Lower leg skin (tissue), 4 donors: ENCODE measurements around the gene SMPX. TPM values are rescaled to one million over a fixed set of nuclear protein-coding genes. Genes with fewer than 3 reads are reported as not detected.

Source experiments
- DNase-seq, 2 donors: peaks; one replicate each; pipeline ENCODE4 v3.0.0-alpha.2; 2019; ENCODE audit warnings: low spot score in 2 of 2
- H3K4me3 ChIP-seq: fragments of 200-600 bp; sonication (generic); 2 replicates; pipeline ENCODE4 v1.5.1; 2017; ENCODE audit warnings: mild to moderate bottlenecking, low read depth; ENCODE audit not compliant: poor library complexity, severe bottlenecking
- POLR2A ChIP-seq, 2 donors: fragments of 450-650 bp; IDR thresholded peaks; one replicate each; pipeline ENCODE4 v1.6.1; 2016 to 2017; ENCODE audit warnings: antibody characterized with exemption in 2 of 2, mild to moderate bottlenecking in 1 of 2, moderate library complexity in 1 of 2
- WGBS, 2 donors: methylation state at CpG; one replicate each; pipeline ENCODE4 v1.1.5; 2018; 5-methylcytosine and 5-hydroxymethylcytosine counted together
- intact Hi-C: fragments of 100-400 bp; cut with DNase I; formaldehyde crosslinking; loops from one replicate; pipeline ENCODE4 v1.15.0; 2023; ENCODE audit warnings: low total_unique reads
- total RNA-seq, 4 donors: library from RNA; depleted of rRNA; stranded (reverse); fragments of >200 nt; gene quantifications; one replicate each; pipeline ENCODE4 v1.1.0, GENCODE V29; 2016
- TF ChIP-seq, protein P1 (sequence below), 3 donors: fragments of 450-650 bp; IDR thresholded peaks; one replicate each; pipeline ENCODE4 v1.5.1; 2016; ENCODE audit warnings: antibody characterized with exemption in 3 of 3, mild to moderate bottlenecking in 3 of 3, moderate library complexity in 2 of 3

SMPX gene
- total RNA-seq, 4 donors from 2014 or later = not detected

DNA sequence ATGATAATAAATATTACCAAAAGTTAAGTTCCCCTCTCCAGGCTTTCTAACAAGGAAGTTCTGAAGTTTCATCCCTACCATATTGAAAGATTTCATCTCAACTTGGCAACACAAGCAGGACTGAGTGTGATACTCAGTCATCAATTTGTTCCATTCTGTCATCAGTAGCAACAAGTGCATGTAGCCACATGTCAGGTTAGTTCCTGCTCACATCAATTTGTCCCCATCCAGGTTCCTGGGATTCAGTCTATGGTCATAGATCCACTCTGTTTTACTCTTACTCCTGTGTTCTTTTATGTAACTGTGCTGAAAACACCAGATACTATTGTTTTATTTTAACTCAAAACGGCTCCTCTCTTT is 22.2 kb downstream of the SMPX start:
- TF ChIP-seq, protein P1, sequence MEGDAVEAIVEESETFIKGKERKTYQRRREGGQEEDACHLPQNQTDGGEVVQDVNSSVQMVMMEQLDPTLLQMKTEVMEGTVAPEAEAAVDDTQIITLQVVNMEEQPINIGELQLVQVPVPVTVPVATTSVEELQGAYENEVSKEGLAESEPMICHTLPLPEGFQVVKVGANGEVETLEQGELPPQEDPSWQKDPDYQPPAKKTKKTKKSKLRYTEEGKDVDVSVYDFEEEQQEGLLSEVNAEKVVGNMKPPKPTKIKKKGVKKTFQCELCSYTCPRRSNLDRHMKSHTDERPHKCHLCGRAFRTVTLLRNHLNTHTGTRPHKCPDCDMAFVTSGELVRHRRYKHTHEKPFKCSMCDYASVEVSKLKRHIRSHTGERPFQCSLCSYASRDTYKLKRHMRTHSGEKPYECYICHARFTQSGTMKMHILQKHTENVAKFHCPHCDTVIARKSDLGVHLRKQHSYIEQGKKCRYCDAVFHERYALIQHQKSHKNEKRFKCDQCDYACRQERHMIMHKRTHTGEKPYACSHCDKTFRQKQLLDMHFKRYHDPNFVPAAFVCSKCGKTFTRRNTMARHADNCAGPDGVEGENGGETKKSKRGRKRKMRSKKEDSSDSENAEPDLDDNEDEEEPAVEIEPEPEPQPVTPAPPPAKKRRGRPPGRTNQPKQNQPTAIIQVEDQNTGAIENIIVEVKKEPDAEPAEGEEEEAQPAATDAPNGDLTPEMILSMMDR (IDR thresholded peaks at IDR 0.05) = no peak
- no peak for TF ChIP-seq POLR2A (IDR thresholded peaks at IDR 0.05)
- no peak overlapping the region for H3K4me3 ChIP-seq
- intact Hi-C loops = no loop called here
- no peak for DNase-seq
- WGBS, 2 donors = 75 to 92% methylated on average over 1 of the region's 1 CpG

DNA sequence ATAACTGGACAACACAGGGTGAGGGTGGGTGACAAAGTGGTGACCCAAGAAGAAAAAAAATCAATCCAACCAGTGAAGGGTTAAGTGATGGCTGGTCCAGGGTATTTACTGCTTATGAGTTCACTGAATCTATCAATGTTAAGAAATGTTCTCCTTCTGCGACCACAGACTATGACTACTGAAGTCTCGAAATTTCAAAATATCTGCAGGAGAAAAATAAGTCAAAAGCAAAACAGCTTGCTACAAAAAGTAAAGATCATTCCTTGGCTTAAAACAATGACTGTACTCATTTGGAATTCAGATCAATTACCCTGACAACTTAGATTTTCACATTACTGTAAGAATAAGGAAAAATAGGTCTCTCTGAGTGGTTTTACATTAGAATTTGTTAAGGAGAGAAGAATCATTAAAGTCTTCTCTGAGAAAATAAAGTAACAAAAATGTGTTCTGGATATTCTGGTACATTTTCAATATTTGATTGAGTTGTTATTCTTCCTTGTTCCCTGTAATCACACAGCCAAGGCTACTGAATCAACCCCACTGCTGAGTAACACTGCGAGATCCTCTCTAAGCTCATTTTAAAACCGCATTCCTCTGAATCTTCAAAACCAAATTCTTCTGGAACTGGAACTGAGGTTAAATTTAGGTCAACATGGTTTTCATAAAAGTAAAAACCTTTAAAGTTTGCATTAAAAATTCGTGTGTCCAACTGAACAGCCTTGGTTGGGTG is 22.7 kb downstream of the SMPX start:
- intact Hi-C loops = no loop called here
- DNase-seq = no peak
- H3K4me3 ChIP-seq = no peak overlapping the region
- TF ChIP-seq, protein P1 (IDR thresholded peaks at IDR 0.05) = no peak
- TF ChIP-seq POLR2A (IDR thresholded peaks at IDR 0.05) = no peak
- WGBS, 2 donors = 38 to 66% methylated on average over 5 of the region's 5 CpGs

DNA sequence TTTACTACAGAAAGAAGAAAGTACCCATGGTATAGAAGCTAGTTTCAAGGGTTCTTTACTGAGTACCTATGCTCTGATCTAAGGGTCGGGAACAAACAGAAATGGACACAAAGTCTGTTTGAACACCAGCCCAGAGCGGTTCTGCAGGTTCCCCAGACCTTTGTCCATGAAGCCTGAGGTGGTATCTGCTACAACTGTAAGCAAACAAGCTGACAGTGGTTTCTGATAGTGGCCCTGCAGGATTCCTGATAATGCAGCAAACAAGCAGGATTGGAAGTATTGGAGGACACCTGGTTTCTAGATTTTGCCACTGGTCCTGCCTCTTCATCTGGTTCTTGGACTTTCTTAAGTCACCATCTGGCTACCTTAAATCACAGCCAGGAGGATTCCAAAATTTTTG is 23.7 kb downstream of the SMPX start:
- intact Hi-C loops = no loop called here
- TF ChIP-seq, protein P1 (IDR thresholded peaks at IDR 0.05) = no peak
- no peak for TF ChIP-seq POLR2A (IDR thresholded peaks at IDR 0.05)
- WGBS, 2 donors = 55 to 82% methylated on average over 2 of the region's 2 CpGs

DNA sequence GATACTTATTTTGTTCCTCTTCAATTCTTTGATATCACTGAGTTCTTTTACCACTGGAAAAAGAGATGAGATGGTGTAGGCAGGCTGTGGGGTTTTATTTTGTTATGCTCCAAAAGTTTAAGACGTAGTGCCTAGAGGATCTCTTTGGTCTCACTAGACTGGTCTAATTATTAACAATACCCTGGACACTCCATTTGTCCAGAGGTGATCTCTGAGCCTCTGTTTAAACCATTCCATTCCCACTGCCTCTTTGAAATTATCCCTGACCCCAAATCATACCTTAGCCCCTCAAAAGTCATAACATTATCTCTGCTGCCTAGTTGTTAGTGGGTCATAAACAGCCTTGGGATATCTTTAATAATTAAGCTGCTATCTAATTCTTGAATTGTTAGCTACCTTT is 24.2 kb downstream of the SMPX start:
- DNase-seq = no peak
- no peak overlapping the region for H3K4me3 ChIP-seq
- TF ChIP-seq, protein P1 (IDR thresholded peaks at IDR 0.05) = no peak
- TF ChIP-seq POLR2A (IDR thresholded peaks at IDR 0.05) = no peak
- WGBS, 2 donors = 81 to 86% methylated on average over 1 of the region's 1 CpG
- intact Hi-C loops = no loop called here

More for the DNA sequence above, 23.7 kb downstream of the SMPX start:
- DNase-seq = no peak
- H3K4me3 ChIP-seq = no peak overlapping the region

DNA sequence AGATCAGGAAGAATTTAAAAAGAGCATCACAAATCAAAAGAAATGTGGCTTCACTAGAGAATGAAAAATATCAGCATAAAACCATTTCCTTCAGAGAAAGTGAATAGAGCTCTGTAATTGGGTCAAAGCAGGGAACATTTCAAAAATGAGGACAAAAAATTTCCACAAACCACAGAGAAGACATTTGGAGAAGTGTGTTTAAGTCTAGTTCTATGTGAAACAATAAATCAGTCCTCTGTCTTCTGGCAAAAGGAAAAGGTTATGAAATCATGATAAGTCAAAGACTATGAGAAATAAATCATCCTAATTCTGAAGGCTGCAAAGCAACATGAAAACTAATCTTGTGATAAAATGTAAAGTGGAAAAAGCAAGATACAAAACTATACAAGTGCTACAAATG is 27.9 kb downstream of the SMPX start:
- no peak for DNase-seq
- TF ChIP-seq POLR2A (IDR thresholded peaks at IDR 0.05) = no peak
- intact Hi-C loops = no loop called here
- H3K4me3 ChIP-seq = no peak overlapping the region

DNA sequence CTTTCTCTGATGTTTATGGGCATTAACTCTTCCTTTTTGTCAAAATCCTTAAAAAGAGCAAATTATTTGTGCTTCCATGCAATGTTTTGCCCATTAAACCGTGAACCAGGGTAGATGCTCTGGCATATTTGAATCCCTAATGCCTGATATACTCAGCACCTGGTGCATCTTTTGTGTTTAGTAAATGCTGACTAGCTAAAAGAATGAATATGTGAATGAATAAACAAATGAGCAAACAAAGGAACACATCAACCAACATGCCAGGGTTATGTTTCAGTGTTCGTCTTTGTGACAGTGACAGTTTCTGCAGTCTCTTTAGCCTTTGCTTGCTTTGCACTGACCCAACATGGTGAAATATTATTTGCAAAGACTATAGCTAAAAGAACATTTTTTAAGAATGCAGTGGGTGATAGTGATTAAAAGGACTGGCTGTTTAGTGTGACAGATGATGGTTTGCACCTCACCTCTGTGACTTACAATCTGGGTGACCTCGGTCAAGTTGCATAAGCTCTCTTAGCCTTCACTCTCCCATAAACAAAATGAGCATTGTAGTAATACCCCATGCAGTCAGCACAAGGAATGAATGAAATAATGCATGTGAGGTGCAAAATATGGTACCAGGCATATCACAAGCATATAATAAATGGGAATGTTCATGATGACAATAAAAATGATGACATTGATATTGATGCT is 29.5 kb downstream of the SMPX start:
- TF ChIP-seq POLR2A (IDR thresholded peaks at IDR 0.05) = no peak
- TF ChIP-seq, protein P1 (IDR thresholded peaks at IDR 0.05) = no peak
- DNase-seq = no peak
- WGBS, 2 donors = 73 to 98% methylated on average over 3 of the region's 3 CpGs
- no peak overlapping the region for H3K4me3 ChIP-seq
- intact Hi-C loops = no loop called here
